Vagina (tissue), 2 donors: Measurements from ENCODE around the gene CCDC137. TPM values are rescaled to one million over a fixed set of nuclear protein-coding genes. Genes with fewer than 3 reads are reported as not detected.
"Not testable (repeated sequence)": the region's sequence is repeated elsewhere in the genome, so short reads cannot be mapped to it uniquely, and the experiment has no call there.

Experiments
- DNase-seq, 2 donors: peaks; one replicate each; pipeline ENCODE4 v3.0.0-alpha.2; 2017; ENCODE audit errors: extremely low spot score in 2 of 2
- H3K27ac ChIP-seq: fragments of 200-600 bp; sonication (generic); one replicate; pipeline ENCODE4 v1.5.1; 2019
- H3K27me3 ChIP-seq: fragments of 200-600 bp; sonication (generic); one replicate; pipeline ENCODE4 v1.5.1; 2019
- H3K36me3 ChIP-seq, 2 donors: fragments of 200-600 bp; sonication (generic); one replicate each; pipeline ENCODE4 v1.5.1; 2017 to 2019
- H3K4me1 ChIP-seq: fragments of 200-600 bp; sonication (generic); one replicate; pipeline ENCODE4 v1.5.1; 2019
- H3K4me3 ChIP-seq, 2 donors: fragments of 200-600 bp; sonication (generic); 1 replicate in 1 of 2; 2 replicates in 1 of 2; pipeline ENCODE4 v1.5.1; 2016 to 2019
- H3K9me3 ChIP-seq: fragments of 200-600 bp; sonication (generic); one replicate; pipeline ENCODE4 v1.5.1; 2019
- POLR2A ChIP-seq, 2 donors: fragments of 450-650 bp; IDR thresholded peaks; one replicate each; pipeline ENCODE4 v1.6.1; 2017; ENCODE audit warnings: antibody characterized with exemption in 2 of 2, mild to moderate bottlenecking in 2 of 2, moderate library complexity in 2 of 2
- POLR2AphosphoS5 ChIP-seq, 2 donors: sonication (generic); formaldehyde crosslinking; IDR thresholded peaks; one replicate each; pipeline ENCODE4 v1.9.0; 2017; ENCODE audit warnings: antibody characterized with exemption in 2 of 2, mild to moderate bottlenecking in 2 of 2, low read depth in 1 of 2; ENCODE audit not compliant: insufficient read depth in 1 of 2
- intact Hi-C: fragments of 100-400 bp; cut with DNase I; formaldehyde crosslinking; loops from one replicate; pipeline ENCODE4 v1.15.1; 2023
- total RNA-seq: library from RNA; depleted of rRNA; stranded (reverse); fragments of >200 nt; gene quantifications from one replicate; pipeline ENCODE4 v1.2.3, GENCODE V29; 2016
- TF ChIP-seq, protein P1 (sequence below), 3 experiments: fragments of 450-650 bp in 2 of 3; fragments of 200-600 bp in 1 of 3; sonication (generic) in 1 of 3; IDR thresholded peaks; one replicate each; pipeline ENCODE4 v1.5.1; 2017 to 2019; ENCODE audit warnings: antibody characterized with exemption in 3 of 3, mild to moderate bottlenecking in 2 of 3, moderate library complexity in 2 of 3

CCDC137 gene, protein sequence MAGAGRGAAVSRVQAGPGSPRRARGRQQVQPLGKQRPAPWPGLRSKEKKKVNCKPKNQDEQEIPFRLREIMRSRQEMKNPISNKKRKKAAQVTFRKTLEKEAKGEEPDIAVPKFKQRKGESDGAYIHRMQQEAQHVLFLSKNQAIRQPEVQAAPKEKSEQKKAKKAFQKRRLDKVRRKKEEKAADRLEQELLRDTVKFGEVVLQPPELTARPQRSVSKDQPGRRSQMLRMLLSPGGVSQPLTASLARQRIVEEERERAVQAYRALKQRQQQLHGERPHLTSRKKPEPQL
- total RNA-seq = 13.8 TPM

DNA sequence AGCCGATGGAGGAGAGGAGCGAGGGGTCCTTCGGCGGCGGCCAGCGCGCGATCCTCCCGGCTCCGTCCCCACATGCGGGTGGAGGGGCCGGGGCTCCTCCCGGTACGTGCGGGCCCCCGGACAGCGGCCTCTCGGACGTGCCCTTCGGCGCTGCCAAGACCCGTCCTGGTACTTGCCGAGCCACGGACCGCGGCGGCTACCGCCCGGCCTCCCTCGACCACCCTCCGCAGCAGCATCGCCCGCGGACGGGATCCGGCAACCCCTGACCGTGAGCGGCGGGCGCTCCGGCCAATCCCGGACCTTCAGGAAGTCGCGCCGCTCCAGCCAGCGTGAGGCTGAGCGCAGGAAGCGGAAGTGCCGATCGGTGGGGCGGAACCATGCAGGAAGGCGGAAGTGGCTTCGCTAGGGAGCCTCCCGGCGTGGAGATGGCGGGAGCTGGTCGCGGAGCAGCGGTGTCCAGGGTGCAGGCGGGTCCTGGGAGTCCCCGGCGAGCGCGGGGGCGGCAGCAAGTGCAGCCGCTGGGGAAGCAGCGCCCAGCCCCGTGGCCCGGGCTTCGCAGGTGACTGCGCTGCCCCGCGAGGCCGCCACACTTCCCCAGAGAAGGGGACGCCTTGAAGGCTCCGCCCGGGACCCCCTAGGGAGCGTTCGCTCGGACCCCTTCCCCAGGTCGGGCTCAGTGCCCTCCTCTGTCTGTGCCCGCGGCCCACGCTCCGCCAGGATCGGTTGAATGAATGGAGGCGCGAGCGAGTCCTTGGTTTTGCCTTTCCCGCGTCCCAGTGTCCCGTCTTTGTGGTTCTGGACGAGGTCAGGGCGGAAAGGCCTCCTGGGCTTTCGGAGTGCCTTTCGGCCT, at the start of gene CCDC137, which contains the start of gene OXLD1:
TSS of gene CCDC137 (plus strand) at position 396 of the 850 bp plus-strand sequence. CDS start at position 426, 30 bp downstream.
TSS of gene OXLD1 (minus strand) at position 264 of the 850 bp plus-strand sequence. CDS start at position 236, 28 bp downstream.
- peak within 1 kb of the TSS; percentile 99 for H3K4me3 ChIP-seq
- H3K4me1 ChIP-seq = peaks cover 29% of the 10 kb centered on the region
- peak; percentile 92 to 93 for TF ChIP-seq POLR2AphosphoS5 (IDR thresholded peaks at IDR 0.05; ENCODE audit: insufficient read depth in 1 of 2, low read depth in 1 of 2)
- TF ChIP-seq POLR2A (IDR thresholded peaks at IDR 0.05) = peak in 1 of 2 donors; percentile 69
- TF ChIP-seq, protein P1, sequence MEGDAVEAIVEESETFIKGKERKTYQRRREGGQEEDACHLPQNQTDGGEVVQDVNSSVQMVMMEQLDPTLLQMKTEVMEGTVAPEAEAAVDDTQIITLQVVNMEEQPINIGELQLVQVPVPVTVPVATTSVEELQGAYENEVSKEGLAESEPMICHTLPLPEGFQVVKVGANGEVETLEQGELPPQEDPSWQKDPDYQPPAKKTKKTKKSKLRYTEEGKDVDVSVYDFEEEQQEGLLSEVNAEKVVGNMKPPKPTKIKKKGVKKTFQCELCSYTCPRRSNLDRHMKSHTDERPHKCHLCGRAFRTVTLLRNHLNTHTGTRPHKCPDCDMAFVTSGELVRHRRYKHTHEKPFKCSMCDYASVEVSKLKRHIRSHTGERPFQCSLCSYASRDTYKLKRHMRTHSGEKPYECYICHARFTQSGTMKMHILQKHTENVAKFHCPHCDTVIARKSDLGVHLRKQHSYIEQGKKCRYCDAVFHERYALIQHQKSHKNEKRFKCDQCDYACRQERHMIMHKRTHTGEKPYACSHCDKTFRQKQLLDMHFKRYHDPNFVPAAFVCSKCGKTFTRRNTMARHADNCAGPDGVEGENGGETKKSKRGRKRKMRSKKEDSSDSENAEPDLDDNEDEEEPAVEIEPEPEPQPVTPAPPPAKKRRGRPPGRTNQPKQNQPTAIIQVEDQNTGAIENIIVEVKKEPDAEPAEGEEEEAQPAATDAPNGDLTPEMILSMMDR (IDR thresholded peaks at IDR 0.05) = no peak
- peak in 1 of 2 donors; percentile 92 for DNase-seq
- H3K27ac ChIP-seq = peak within 1 kb of the TSS; percentile 80
- peaks cover 0 to 27% of the 10 kb centered on the region in 2 donors for H3K36me3 ChIP-seq
- intact Hi-C loops = no loop called here
- no peaks in the 10 kb centered on the region for H3K27me3 ChIP-seq
- H3K9me3 ChIP-seq = no peaks in the 10 kb centered on the region

DNA sequence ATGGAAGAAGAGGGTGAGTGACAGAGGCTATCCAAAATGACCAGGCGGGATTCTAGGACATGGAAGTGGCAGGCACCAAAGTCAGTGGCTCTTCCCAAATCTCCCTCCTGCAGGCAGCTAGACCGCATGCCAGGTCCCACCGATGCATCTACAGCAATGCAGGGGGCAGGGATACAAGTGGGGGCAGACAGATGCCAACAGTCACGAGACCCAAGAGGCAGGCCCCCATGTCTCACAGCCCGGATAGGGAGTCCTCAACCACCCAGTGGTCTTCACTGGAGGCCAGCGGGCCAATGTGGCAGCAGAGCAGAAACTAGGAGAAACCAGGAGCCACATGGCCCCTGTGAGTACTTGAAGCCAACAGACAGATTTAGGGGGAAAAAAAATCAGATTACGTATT, 49.7 kb upstream of the CCDC137 start:
- Histone ChIP-seq H3K27ac (no peak overlapping the region), H3K36me3 (peaks cover 0 to 40% of the 10 kb centered on the region in 2 donors), H3K27me3 (no peaks in the 10 kb centered on the region), H3K4me1 (peaks cover 9% of the 10 kb centered on the region), H3K9me3 (no peaks in the 10 kb centered on the region), H3K4me3 (no peak overlapping the region)
- TF ChIP-seq, protein P1 (IDR thresholded peaks at IDR 0.05) = no peak
- no peak for TF ChIP-seq POLR2A (IDR thresholded peaks at IDR 0.05)
- no peak for TF ChIP-seq POLR2AphosphoS5 (IDR thresholded peaks at IDR 0.05; ENCODE audit: insufficient read depth in 1 of 2, low read depth in 1 of 2)
- DNase-seq = no peak
- intact Hi-C loops = no loop called here

DNA sequence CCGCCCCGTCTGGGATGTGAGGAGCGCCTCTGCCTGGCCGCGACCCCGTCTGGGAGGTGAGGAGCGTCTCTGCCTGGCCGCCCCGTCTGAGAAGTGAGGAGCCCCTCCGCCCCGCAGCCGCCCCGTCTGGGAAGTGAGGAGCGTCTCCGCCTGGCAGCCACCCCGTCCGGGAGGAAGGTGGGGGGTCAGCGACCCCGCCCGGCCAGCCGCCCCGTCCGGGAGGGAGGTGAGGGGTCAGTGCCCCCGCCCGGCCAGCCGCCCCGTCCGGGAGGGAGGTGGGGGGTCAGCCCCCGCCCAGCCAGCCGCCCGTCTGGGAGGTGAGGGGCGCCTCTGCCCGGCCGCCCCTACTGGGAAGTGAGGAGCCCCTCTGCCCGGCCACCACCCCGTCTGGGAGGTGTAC, 48.2 kb upstream of the CCDC137 start:
- H3K9me3 ChIP-seq, DNase-seq, H3K27ac ChIP-seq, H3K4me3 ChIP-seq, H3K4me1 ChIP-seq, H3K27me3 ChIP-seq, intact Hi-C loops: not testable (repeated sequence)
- peaks cover 0 to 44% of the 10 kb centered on the region in 2 donors for H3K36me3 ChIP-seq

DNA sequence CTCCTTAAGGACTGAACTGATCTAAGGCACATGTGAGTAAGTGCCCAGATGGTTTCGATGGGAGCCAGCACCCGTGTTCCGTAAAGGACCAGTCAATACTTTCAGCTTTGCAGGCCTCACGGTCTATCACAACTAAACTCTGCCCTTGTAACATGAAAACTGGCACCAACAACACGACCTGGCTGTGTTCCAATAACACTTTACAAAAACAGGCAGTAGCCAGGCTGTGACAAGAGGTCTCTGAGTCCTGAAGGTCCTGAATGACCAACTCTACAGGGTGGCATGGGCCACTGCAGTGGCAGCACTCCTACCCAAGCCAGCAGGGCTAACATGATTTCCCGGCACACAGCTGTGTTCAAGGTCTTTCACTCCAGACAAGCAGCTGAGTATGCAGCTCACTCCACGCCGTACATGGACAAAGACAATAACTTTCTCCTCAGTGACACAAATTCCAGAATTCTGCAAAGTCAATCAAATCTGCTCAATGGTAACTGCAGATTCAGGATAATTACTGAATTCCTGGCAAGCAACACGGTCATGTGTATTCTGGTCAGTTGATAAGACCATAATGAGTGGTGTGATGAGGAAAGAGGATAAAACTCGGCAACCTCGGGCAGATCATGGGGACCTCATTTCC, 44.9 kb upstream of the CCDC137 start:
- no peaks in the 10 kb centered on the region for H3K4me1 ChIP-seq
- H3K36me3 ChIP-seq = peaks cover 0 to 72% of the 10 kb centered on the region in 2 donors

DNA sequence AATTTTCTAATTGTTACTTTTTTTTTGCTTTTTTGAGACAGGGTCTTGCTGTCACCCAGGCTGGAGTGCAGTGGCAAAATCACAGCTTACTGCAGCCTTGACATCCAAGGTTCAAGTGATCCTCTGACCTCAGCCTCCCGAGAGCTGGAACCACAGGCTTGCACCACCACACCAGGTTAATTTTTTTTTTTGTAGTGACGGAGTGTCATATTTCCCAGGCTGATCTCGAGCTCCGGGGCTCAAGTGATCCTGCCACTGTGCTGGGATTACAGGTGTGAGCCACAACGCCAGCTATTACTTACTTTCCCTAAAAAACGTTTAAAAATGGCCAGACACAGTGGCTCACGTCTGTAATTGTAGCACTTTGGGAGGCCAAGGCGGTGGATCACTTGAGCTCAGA, 36.3 kb upstream of the CCDC137 start:
- TF ChIP-seq POLR2AphosphoS5 (IDR thresholded peaks at IDR 0.05; ENCODE audit: insufficient read depth in 1 of 2, low read depth in 1 of 2) = no peak
- TF ChIP-seq POLR2A (IDR thresholded peaks at IDR 0.05) = no peak
- TF ChIP-seq, protein P1 (IDR thresholded peaks at IDR 0.05) = no peak
- Histone ChIP-seq H3K27me3 (no peaks in the 10 kb centered on the region), H3K4me1 (peaks cover 14% of the 10 kb centered on the region), H3K27ac (no peak overlapping the region), H3K9me3 (no peaks in the 10 kb centered on the region), H3K36me3 (peaks cover 0 to 45% of the 10 kb centered on the region in 2 donors), H3K4me3 (no peak overlapping the region)
- intact Hi-C loops = no loop called here
- no peak for DNase-seq

More for the DNA sequence above, 44.9 kb upstream of the CCDC137 start:
- H3K9me3 ChIP-seq = no peaks in the 10 kb centered on the region
- H3K27ac ChIP-seq = no peak overlapping the region
- TF ChIP-seq POLR2AphosphoS5 (IDR thresholded peaks at IDR 0.05; ENCODE audit: insufficient read depth in 1 of 2, low read depth in 1 of 2) (no peak), POLR2A (IDR thresholded peaks at IDR 0.05) (no peak)
- TF ChIP-seq, protein P1 (IDR thresholded peaks at IDR 0.05) = no peak
- intact Hi-C loops = no loop called here
- no peaks in the 10 kb centered on the region for H3K27me3 ChIP-seq
- no peak overlapping the region for H3K4me3 ChIP-seq
- DNase-seq = no peak
